ENCODE results near the gene ITLN1.

Gene ITLN1

GRCh38 chr1:160853754-160854153, 31.2 kb downstream of the ITLN1 start:
- no peak for DNase-seq

- DNase-seq = no peak
Observed at GRCh38 chr1:160853014-160853413, 32.0 kb downstream of the ITLN1 start.

- no peak for DNase-seq
Observed at GRCh38 chr1:160850993-160851392, 34.0 kb downstream of the ITLN1 start.

DNA sequence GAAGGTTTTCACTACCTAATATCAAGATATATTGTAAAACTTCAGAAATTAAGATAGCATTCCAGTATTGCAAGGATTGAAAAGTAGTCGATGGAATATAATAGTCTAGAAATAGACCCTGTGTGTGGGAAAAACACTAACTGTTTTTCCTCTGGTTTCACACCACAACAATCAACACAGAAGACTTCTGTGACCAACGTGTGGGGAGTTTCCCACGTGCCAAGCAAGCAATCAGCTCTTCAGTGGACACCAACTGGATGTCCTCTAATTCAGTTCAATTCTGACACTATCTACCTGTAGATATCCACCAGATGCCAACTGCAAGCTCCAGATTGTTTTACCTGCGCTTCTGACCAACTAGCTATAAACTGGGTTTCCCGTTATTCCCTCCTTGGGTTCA, 34.4 kb downstream of the ITLN1 start:
- DNase-seq = no peak

- DNase-seq = no peak
Observed at GRCh38 chr1:160846281-160846680, 38.7 kb downstream of the ITLN1 start.

- no peak for DNase-seq
Observed at GRCh38 chr1:160844447-160845232, 40.3 kb downstream of the ITLN1 start.

DNA sequence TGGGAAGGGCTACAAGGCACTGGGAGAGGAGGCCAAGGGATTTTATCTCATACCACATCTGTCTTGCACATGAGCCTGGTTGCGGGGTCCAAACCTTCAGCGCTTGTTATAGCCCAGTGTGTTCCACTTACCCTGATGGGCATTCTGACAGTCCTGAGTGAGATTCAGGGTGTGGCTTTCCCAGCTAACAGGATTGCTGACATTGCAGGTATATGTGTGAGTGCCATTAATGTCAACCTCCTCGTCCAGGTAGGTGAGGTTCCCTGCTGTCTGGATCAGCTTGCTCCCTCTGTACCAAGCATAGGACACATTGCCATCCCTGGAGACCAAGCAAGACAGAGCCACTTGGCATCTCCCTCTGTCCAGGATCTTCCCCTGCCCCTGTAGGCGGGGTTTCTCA, 43.9 kb downstream of the ITLN1 start:
- DNase-seq = no peak

- no peak for DNase-seq
Observed at GRCh38 chr1:160839746-160840145, 45.2 kb downstream of the ITLN1 start.

DNA sequence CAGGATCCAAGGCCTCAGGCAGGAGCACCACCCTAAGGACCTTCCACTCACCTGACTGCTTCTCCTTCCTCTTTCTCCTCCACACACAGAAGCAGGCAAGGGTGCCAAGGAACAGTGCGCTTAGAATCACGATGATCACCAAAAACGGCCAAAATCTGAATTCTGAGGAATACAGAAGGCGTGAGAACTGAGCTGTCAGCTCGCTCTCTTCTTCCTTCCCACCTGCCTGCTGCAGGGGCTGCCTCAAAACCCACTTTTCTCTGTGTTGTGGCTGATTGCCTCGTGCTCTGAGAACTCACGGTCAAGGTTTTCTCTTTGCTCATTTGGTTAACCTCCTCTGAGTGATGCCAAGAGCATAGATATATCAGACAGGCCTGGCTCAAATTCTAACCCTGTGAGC, 46.1 kb downstream of the ITLN1 start:
- no peak for DNase-seq

DNA sequence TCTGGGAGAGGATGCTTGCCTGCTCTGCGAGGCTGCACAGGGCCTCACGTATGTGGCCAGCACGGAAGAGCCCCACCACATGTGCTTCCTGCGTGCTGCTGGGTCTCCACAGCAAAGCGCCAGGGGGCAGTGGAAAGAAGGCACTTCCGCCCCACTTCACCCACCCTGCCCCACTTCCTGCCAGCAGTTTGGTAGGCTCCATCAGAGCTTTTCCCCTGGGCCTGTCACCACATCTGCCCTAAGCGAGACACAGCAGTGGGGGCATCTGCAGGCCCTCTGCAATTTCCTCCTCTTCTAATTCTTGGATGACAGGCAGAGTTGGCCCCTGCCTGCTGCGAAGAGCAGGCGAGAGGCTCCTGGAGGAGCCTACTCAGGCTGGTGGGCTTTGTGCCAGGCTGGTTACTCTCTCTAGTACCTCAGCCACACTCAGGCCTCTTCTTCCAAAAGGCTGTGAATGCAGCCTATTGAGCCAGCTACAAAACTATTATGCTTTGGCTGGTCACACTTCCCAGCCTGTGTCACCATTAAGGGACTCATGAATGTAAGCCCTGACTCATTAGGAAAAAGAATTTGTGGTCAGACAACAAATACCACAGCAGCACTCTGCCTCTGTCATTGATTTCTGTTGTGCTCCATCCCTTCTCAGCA, 47.3 kb downstream of the ITLN1 start:
- no peak for DNase-seq

GRCh38 chr1:160836981-160837557, 47.9 kb downstream of the ITLN1 start:
- no peak for DNase-seq

DNA sequence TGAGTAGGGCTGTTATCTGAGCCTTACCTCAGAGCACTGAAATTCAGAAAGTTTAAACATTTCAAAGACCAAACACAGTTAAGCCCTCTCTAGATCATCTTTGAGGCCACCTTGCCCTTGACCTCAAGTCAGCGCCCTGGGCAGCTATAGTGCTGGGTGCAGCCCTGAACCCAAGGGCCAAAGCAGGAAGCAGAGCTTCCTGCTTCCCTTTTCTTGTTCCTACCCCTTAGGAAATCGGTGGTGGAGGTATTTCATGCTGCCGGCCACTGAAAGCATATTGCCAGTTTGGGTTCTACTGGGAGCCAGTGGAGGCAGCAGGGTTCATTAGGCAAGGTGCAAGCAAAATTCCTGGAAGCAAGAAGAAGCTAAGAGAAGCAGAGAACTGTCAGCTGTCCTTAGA, 48.4 kb downstream of the ITLN1 start:
- DNase-seq = no peak

DNA sequence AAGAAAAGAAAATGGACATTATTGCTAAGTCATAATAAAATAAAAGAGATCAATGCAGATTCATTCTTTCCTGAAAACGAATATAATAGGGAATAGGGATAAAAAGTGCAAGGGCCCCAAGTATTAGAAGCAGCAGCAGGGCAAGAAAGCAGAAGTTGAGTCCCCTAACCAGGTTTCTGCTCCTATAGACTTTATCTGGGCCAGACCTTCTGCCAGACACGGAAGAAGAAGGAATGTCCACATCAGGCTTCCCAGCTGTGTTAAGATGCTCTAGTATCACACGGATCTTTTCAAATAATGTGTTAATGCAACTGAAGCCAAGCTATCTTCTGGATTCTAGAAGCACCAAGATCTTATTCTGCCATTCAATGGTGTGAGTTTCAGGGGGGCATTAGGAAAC, 49.2 kb downstream of the ITLN1 start:
- DNase-seq = no peak

DNA sequence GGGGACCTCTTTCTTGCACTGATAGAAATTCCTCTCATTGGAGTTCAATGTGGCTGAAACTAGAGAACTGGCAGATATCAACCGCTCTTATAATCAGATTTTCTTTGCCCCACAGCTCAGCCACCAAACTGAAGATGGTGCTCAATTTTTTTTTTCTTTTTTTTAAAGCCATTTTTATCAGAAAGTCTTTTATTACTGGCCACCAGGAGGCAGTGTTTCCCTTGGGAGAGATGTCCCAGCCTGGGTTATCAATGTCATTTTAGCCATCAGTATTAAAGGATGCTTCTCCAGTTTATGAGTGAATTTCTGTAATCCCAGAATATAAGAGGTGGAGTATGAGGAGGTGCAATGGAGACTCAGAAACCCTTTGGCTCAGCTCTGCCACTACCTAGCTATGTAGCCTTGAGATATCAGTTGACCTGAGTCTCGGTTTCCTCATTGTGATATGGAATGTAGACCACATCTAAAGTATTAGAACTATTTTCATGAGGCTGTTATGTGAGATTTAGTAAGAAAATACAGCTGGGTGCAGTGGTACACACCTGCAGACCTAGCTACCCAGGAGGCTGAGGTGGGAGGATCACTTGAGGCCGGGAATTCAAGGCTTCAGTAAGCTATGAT, 49.9 kb downstream of the ITLN1 start:
- DNase-seq = no peak

DNA sequence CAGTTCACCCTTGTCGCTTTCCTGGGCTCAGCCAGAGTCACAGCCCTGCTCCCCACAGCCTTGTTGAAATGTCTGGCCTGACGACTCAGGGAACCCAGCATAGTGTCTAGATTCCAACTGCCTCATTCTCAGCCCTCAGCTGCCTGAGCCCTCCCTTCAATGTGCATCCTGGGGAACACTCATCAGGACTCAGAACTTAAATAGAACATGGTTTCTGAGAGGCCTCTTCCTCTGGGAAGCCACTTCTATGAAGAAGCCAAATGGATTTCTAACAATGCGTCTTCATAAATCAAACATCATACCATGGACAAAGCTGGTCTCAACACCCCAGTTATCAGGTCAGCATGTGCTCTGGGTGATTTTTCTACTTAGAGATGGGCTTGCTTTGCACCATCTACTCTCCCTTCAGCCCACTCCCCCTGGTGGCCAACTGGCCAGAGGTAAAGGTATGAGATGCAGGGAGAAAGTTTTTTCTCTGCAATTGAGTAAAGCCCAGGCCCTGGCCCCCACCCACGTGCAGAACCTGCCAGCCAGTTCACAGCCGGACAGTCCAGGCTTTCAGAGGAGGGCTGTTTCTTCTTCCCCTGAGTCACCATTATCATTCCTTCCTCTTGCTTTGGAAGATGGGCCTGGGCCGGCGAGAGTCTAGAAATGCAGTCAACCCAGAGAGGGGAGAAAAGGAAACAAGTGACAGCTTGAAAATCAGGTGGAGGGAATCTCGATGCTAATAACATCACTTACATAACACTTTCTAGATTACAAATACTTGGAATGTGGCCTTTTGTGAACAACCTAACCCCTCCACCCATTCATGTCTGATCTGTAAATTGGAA, 54.4 kb downstream of the ITLN1 start:
- DNase-seq = peak; percentile 10

DNA sequence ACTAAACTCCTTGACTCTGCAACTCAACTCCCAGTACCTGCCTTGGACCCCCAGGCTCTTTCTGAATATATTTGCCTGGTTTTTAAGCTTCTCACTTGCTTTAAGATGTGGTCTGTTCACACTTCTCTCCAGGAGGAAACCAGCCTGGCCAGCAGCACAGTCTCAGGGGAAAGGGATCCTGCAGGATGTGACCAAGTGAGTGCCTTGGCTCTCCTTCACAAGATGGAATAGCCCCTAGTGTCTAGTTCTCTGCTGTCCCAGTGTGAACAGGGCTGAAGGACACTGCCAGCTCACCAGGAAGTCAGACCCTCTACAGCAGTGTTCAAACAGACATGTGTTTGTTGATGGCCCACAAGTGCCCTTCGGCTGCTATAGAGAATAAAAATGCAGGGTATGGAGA, 55.2 kb downstream of the ITLN1 start:
- DNase-seq = no peak

DNA sequence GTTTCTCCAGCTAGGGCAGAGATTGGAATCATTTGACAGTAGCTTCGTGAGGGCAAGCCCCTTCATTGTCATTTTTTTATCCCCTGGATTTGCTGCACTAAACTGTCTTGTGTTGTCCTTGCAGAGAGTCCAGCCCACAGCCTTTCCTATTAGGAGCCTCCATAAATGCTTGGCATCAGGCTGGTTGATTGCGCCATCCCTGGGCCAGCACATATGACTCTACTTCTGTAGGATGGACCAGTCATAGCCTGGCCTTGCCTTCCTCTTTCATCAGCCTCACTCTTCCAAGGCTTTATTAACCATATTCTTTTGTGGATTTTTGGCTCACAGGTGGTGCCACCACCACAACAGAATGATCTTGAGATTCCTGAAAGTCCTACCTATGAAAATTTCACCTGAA, 57.6 kb downstream of the ITLN1 start:
- DNase-seq = no peak

- DNase-seq = no peak
Observed at GRCh38 chr1:160826546-160826945, 58.4 kb downstream of the ITLN1 start.
